ENCODE data around the gene INPP4B. TPM values are rescaled to one million over a fixed set of nuclear protein-coding genes. Genes with fewer than 3 reads are reported as not detected.

INPP4B gene
- total RNA-seq (2014; rRNA removed; shearing (Covaris generic)) (not detected in 2 replicates), total RNA-seq (2022) (not detected in 2 replicates), Bru-seq, nascent RNA (percentile 12 among the genes with signal in this experiment), BruChase-seq, experiment 1, labeled RNA remaining after a 6-hour chase (percentile 9 among the genes with signal in this experiment), BruChase-seq, experiment 2, labeled RNA remaining after a 2-hour chase (percentile 15 among the genes with signal in this experiment)
- long read RNA-seq, result 0 reads

DNA sequence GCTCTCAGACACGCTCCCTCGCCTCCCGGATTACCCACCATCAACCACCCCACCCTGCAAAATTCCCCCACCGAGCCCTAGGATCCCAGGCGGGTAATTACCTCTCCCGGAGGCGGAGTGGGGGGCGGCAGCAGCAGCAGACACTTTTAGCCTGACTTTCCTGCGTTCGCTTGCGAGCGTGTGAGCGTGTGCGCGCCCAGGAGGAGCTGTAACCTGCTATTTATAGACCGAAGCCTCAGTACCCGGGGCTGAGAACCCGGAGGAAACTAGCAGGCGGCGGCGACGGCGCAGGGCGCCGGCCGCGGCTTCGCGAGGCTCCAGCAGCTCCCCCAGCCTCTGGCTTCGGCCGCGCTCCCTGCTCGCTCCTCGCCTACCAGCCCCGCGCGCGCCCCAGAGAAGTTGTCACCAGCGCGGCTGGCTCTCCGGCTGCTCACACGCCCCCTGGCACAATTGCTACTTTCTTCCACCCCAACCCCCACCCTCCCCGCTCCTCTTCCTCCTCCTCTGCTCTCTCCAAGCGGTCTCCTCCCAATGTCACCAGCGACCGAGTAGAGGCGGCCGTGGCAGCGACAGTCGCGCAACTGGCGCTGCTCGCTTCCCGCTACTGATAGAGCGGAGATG is at the start of gene INPP4B:
Gene INPP4B, minus strand, starts transcription at position 194 of the 621 bp plus-strand sequence.
- Histone ChIP-seq H3K4me2 (ENCODE audit: low read length) (no peak within 1 kb of the TSS), H3K36me3 (ENCODE audit: insufficient read depth, low read length) (no peaks in the 10 kb centered on the region), H3K9me3 (ENCODE audit: low read length) (no peaks in the 10 kb centered on the region), H3K4me1 (ENCODE audit: insufficient read depth, low read length, poor library complexity, severe bottlenecking) (no peaks in the 10 kb centered on the region), H3K4me3 (ENCODE audit: low read depth, low read length, poor library complexity, severe bottlenecking) (no peak within 1 kb of the TSS), H3K79me2 (ENCODE audit: insufficient read depth, low read depth, low read length) (no peaks in the 10 kb centered on the region), H2AFZ (ENCODE audit: low read length) (no peak within 1 kb of the TSS), H3K9me2 (ENCODE audit: insufficient read depth, low read length) (no peaks in the 10 kb centered on the region), H4K20me1 (ENCODE audit: insufficient read depth, low read length) (no peaks in the 10 kb centered on the region), H3K27ac (ENCODE audit: low read depth, low read length, poor library complexity, severe bottlenecking) (no peak within 1 kb of the TSS)
- TF ChIP-seq, protein P1, sequence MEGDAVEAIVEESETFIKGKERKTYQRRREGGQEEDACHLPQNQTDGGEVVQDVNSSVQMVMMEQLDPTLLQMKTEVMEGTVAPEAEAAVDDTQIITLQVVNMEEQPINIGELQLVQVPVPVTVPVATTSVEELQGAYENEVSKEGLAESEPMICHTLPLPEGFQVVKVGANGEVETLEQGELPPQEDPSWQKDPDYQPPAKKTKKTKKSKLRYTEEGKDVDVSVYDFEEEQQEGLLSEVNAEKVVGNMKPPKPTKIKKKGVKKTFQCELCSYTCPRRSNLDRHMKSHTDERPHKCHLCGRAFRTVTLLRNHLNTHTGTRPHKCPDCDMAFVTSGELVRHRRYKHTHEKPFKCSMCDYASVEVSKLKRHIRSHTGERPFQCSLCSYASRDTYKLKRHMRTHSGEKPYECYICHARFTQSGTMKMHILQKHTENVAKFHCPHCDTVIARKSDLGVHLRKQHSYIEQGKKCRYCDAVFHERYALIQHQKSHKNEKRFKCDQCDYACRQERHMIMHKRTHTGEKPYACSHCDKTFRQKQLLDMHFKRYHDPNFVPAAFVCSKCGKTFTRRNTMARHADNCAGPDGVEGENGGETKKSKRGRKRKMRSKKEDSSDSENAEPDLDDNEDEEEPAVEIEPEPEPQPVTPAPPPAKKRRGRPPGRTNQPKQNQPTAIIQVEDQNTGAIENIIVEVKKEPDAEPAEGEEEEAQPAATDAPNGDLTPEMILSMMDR (conservative IDR thresholded peaks at IDR 0.05; ENCODE audit: low read length), result no peak
- TF ChIP-seq EZH2phosphoT487 (IDR thresholded peaks at IDR 0.05; ENCODE audit: borderline replicate concordance, low read depth, low read length), result no peak
- BruUV-seq (replicated peaks), result no TSS peak
- no peak for DNase-seq (ENCODE audit: low spot score)
- POLR2A ChIA-PET, result no interaction called here
- intact Hi-C loops (cut with micrococcal nuclease; ENCODE audit: unreplicated experiment), result loop anchor here (10.0 kb wide), 2 partner anchors 491 to 721 kb away; no protein-coding TSS in a partner anchor
- CTCF ChIA-PET (ENCODE audit: unreplicated experiment), result no interaction called here

DNA sequence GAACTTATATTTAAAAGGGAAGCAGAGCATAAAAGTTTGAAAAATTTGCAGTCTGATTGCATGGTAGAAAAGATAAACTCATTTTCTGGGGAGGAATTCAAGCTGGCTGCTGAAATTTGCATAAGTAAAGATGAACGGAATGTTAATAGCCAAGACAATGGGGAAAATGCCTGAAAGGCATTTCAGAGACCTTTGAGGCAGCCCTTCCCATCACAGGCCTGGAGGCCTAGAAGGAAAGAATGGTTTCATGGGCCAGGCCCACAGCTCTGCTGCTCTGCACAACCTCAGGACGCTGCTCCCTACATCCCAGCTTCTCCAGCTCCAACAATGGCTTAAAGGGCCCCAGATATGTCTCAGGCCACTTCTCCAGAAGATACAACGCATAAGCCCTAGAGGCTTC is 46.9 kb upstream of the INPP4B start:
- no TSS peak for BruUV-seq (replicated peaks)
- no peak for TF ChIP-seq EZH2phosphoT487 (IDR thresholded peaks at IDR 0.05; ENCODE audit: borderline replicate concordance, low read depth, low read length)
- TF ChIP-seq, protein P1 (conservative IDR thresholded peaks at IDR 0.05; ENCODE audit: low read length), result no peak
- POLR2A ChIA-PET, result no interaction called here
- DNase-seq (ENCODE audit: low spot score), result no peak
- no peaks in the 10 kb centered on the region for H3K36me3 ChIP-seq (ENCODE audit: insufficient read depth, low read length)
- intact Hi-C loops (cut with micrococcal nuclease; ENCODE audit: unreplicated experiment), result no loop called here
- H4K20me1 ChIP-seq (ENCODE audit: insufficient read depth, low read length), result no peaks in the 10 kb centered on the region
- H2AFZ ChIP-seq (ENCODE audit: low read length), result no peak overlapping the region
- no peak overlapping the region for H3K4me2 ChIP-seq (ENCODE audit: low read length)
- H3K4me3 ChIP-seq (ENCODE audit: low read depth, low read length, poor library complexity, severe bottlenecking), result no peak overlapping the region
- H3K79me2 ChIP-seq (ENCODE audit: insufficient read depth, low read depth, low read length), result no peaks in the 10 kb centered on the region
- H3K9me3 ChIP-seq (ENCODE audit: low read length), result no peaks in the 10 kb centered on the region
- no peak overlapping the region for H3K27ac ChIP-seq (ENCODE audit: low read depth, low read length, poor library complexity, severe bottlenecking)
- CTCF ChIA-PET (ENCODE audit: unreplicated experiment), result no interaction called here
- no peaks in the 10 kb centered on the region for H3K9me2 ChIP-seq (ENCODE audit: insufficient read depth, low read length)
- H3K4me1 ChIP-seq (ENCODE audit: insufficient read depth, low read length, poor library complexity, severe bottlenecking), result no peaks in the 10 kb centered on the region

DNA sequence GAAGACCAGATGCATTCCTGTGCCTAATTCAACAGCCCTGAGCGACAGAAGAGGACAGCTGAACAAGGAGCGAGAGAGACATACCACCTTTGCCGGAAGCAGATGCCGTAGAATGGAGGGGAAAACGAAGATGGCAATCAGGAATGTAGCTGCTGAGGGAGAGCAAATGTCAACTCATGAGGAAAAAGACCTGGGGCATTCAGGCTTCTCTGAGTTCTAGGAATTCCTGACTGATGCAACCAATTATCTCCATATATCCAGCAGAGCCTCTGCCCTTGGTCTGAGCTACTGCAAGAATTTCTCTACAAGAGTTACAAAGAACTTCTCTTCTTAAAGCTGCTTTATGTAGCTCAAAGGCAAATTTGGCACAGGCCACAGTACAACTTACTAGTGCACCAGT is 40.5 kb upstream of the INPP4B start:
- no peaks in the 10 kb centered on the region for H3K9me2 ChIP-seq (ENCODE audit: insufficient read depth, low read length)
- no peaks in the 10 kb centered on the region for H3K36me3 ChIP-seq (ENCODE audit: insufficient read depth, low read length)
- H4K20me1 ChIP-seq (ENCODE audit: insufficient read depth, low read length), result no peaks in the 10 kb centered on the region
- no peak for TF ChIP-seq EZH2phosphoT487 (IDR thresholded peaks at IDR 0.05; ENCODE audit: borderline replicate concordance, low read depth, low read length)
- TF ChIP-seq, protein P1 (conservative IDR thresholded peaks at IDR 0.05; ENCODE audit: low read length), result no peak
- H2AFZ ChIP-seq (ENCODE audit: low read length), result no peak overlapping the region
- ChIA-PET POLR2A (interaction anchor here (0.9 kb wide), 1 partner anchor 26 kb away, joined by 3 read pairs; no protein-coding TSS in a partner anchor), CTCF (ENCODE audit: unreplicated experiment) (no interaction called here)
- no peak overlapping the region for H3K4me3 ChIP-seq (ENCODE audit: low read depth, low read length, poor library complexity, severe bottlenecking)
- no peaks in the 10 kb centered on the region for H3K9me3 ChIP-seq (ENCODE audit: low read length)
- intact Hi-C loops (cut with micrococcal nuclease; ENCODE audit: unreplicated experiment), result loop anchor here (10.0 kb wide), 1 partner anchor 598 kb away; no protein-coding TSS in a partner anchor
- no TSS peak for BruUV-seq (replicated peaks)
- H3K4me2 ChIP-seq (ENCODE audit: low read length), result no peak overlapping the region
- no peak for DNase-seq (ENCODE audit: low spot score)
- no peak overlapping the region for H3K27ac ChIP-seq (ENCODE audit: low read depth, low read length, poor library complexity, severe bottlenecking)
- H3K4me1 ChIP-seq (ENCODE audit: insufficient read depth, low read length, poor library complexity, severe bottlenecking), result no peaks in the 10 kb centered on the region
- no peaks in the 10 kb centered on the region for H3K79me2 ChIP-seq (ENCODE audit: insufficient read depth, low read depth, low read length)
